ENCODE measurements around the gene NAALADL1. TPM values are rescaled to one million over a fixed set of nuclear protein-coding genes. Genes with fewer than 3 reads are reported as not detected.
A peak's percentile ranks its signal among the peaks of the same experiment; 100 is the strongest.

NAALADL1 gene
- total and polyA plus RNA-seq, 2 of the 4 experiments (the other 2 are of a cell fraction) = 3.8 to 5.8 TPM

DNA sequence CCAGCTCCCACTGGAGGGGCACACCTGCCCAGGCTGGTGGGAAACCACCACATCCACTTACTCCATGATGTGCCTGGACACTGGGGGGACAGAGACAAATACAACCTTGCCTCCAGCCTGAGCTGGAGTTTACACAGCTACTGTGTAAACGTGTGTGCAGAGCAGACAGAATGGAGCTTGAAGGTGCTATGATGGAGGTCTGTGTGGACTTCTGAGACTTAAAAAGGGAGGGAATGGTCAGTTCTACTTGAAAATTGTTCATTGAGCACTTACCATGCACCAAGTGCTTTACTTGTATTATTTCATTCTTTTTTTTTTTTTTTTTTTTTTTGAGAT, 14.2 kb upstream of the NAALADL1 start:
- intact Hi-C loops (cut with micrococcal nuclease) = no loop called here
- no peaks in the 10 kb centered on the region; the same call in none of the 2 replicates for H3K36me3 ChIP-seq (ENCODE audit: control insufficient read depth, insufficient read depth, low read length)
- H4K20me1 ChIP-seq (ENCODE audit: insufficient read depth, low read length) = no peaks in the 10 kb centered on the region
- no peak overlapping the region for H3K4me3 ChIP-seq (ENCODE audit: insufficient read depth, low read depth, low read length)
- DNase-seq (no peak), ATAC-seq (ENCODE audit: low read depth) (no peak)
- peak overlapping the region; percentile 42 for H2AK9ac ChIP-seq (replicated peaks; ENCODE audit: low read depth, low read length, poor library complexity)
- no peaks in the 10 kb centered on the region; the same call in 1 of the 2 replicates for H3K9me1 ChIP-seq (ENCODE audit: insufficient read depth, low read length)
- ChIA-PET POLR2A (ENCODE audit: unreplicated experiment) (no interaction called here), CTCF (no interaction called here)
- H3K4ac ChIP-seq (ENCODE audit: low read depth, low read length) = no peak overlapping the region
- H3K4me2 ChIP-seq (ENCODE audit: low read depth, low read length) = no peak overlapping the region
- H4K5ac ChIP-seq (ENCODE audit: low read depth, low read length) = no peak overlapping the region
- H3K4me1 ChIP-seq (ENCODE audit: control insufficient read depth, insufficient read depth, low read length) = no peaks in the 10 kb centered on the region
- H4K91ac ChIP-seq (ENCODE audit: insufficient read depth, low read depth, low read length) = no peak overlapping the region
- H2AK5ac ChIP-seq (ENCODE audit: low read depth, low read length) = no peak overlapping the region
- H4K8ac ChIP-seq (ENCODE audit: low read depth in 2 of 2, low read length in 2 of 2) = no peak overlapping the region
- H2BK120ac ChIP-seq (ENCODE audit: low read depth, low read length) = no peak overlapping the region
- BruUV-seq (replicated peaks) = no TSS peak
- H3K18ac ChIP-seq (ENCODE audit: low read depth, low read length) = no peak overlapping the region
- H2BK20ac ChIP-seq (ENCODE audit: low read depth, low read length) = no peak overlapping the region
- no peaks in the 10 kb centered on the region for H3K9me3 ChIP-seq (ENCODE audit: control insufficient read depth, insufficient read depth, low read length)
- no peak overlapping the region for H2BK15ac ChIP-seq (ENCODE audit: low read depth, low read length)
- no peak overlapping the region for H3K14ac ChIP-seq (replicated peaks; ENCODE audit: low read depth, low read length)
- TF ChIP-seq NFE2L2 (IDR thresholded peaks at IDR 0.05; ENCODE audit: low read depth, low read length) (no peak), MAFK (IDR thresholded peaks at IDR 0.05; ENCODE audit: low read depth, low read length) (no peak), POLR2A (IDR thresholded peaks at IDR 0.05; ENCODE audit: low read depth, low read length) (no peak), RFX5 (IDR thresholded peaks at IDR 0.05; ENCODE audit: low read depth, low read length) (no peak)
- TF ChIP-seq, protein P1, sequence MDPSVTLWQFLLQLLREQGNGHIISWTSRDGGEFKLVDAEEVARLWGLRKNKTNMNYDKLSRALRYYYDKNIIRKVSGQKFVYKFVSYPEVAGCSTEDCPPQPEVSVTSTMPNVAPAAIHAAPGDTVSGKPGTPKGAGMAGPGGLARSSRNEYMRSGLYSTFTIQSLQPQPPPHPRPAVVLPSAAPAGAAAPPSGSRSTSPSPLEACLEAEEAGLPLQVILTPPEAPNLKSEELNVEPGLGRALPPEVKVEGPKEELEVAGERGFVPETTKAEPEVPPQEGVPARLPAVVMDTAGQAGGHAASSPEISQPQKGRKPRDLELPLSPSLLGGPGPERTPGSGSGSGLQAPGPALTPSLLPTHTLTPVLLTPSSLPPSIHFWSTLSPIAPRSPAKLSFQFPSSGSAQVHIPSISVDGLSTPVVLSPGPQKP (IDR thresholded peaks at IDR 0.05; ENCODE audit: borderline replicate concordance, low read depth, low read length) = no peak
- H2BK5ac ChIP-seq (ENCODE audit: low read depth, low read length, poor library complexity, severe bottlenecking) = no peak overlapping the region
- H3K79me1 ChIP-seq (ENCODE audit: low read depth in 1 of 2, low read length in 2 of 2) = peaks cover 3 to 6% of the 10 kb centered on the region in 2 experiments; a peak in 3 of 4 replicates
- in situ Hi-C loops (cut with MboI; ENCODE audit: low sequenced_read_pairs) = no loop called here
- H2AFZ ChIP-seq (replicated peaks; ENCODE audit: low read length, poor library complexity) = no peak overlapping the region
- dilution Hi-C loops (cut with HindIII; ENCODE audit: low sequenced_read_pairs, unreplicated experiment) = no loop called here
- no peak overlapping the region for H3K23ac ChIP-seq (ENCODE audit: low read depth, low read length)
- H3K27me3 ChIP-seq (ENCODE audit: control insufficient read depth, insufficient read depth, low read length) = no peaks in the 10 kb centered on the region
- no peak overlapping the region for H3K56ac ChIP-seq (ENCODE audit: extremely low read depth, insufficient read depth, low read length)
- no peak overlapping the region for H3K9ac ChIP-seq (ENCODE audit: low read depth, low read length)
- WGBS, 2 experiments (ENCODE audit: extremely low coverage in 2 of 2, insufficient read length in 1 of 2) = no CpG with 5 or more reads among the region's 1 CpG
- H3K27ac ChIP-seq (ENCODE audit: insufficient read depth, low read length) = no peak overlapping the region
